Femur (tissue), 1 donor: ENCODE results near the gene YJU2.

ENCODE experiments used
- DNase-seq: peaks from one replicate; pipeline ENCODE4 v3.0.0-alpha.2; 2017

YJU2 gene

DNA sequence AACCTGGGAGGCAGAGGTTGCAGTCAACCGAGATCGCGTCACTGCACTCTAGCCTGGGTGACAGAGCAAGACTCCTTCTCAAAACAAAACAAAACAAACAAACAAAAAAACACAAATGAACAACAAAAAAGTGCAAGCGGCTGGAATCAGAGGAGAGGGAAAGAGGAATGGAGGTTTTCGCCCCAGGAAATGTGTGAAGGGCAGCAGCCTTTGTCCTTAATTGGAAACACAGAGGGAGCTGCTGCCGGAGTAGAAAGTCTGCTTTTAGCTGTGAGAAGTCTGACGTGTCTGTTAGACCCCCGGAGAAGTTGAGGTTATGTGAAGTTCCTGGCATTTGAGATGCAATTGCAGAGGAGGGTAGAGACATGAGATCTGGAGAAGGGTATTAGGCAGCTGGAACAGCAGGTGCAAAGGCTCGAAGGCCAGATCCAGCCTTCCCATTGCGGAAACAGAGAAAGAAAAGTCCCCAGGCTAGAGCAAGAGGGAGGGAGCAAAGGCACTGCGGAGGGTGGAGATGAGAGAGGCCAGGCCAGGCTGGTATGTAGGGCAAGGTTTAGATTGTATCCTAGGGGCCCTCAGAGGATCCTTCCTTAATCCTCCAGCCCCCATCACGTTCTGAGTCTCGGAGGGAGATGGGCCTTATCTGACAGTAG is 54.8 kb downstream of the YJU2 start:
- DNase-seq = no peak

DNA sequence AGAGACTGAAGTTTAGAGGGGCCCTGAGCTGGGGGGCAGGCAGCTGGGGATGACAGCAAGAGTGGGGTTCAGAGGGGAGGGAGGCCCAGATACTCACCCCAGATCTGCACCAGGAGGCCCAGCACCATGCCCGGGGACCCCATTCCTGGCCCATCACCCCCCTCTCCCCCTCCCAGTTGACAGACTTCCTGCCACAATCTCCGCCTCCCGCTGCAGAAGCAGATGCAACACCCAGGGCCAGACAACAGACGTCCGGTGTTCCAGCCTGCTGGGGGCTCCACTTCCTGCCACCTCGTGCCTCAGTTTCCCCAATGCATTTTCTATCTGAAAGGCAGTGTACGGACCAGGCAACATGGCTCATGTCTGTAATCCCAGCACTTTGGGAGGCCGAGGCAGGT is 55.4 kb downstream of the YJU2 start, which contains the start of gene TMIGD2:
Gene TMIGD2 (minus strand): TSS at position 147 of the 398 bp plus-strand sequence. CDS start 4 bp downstream, at position 143.
- no peak for DNase-seq

DNA sequence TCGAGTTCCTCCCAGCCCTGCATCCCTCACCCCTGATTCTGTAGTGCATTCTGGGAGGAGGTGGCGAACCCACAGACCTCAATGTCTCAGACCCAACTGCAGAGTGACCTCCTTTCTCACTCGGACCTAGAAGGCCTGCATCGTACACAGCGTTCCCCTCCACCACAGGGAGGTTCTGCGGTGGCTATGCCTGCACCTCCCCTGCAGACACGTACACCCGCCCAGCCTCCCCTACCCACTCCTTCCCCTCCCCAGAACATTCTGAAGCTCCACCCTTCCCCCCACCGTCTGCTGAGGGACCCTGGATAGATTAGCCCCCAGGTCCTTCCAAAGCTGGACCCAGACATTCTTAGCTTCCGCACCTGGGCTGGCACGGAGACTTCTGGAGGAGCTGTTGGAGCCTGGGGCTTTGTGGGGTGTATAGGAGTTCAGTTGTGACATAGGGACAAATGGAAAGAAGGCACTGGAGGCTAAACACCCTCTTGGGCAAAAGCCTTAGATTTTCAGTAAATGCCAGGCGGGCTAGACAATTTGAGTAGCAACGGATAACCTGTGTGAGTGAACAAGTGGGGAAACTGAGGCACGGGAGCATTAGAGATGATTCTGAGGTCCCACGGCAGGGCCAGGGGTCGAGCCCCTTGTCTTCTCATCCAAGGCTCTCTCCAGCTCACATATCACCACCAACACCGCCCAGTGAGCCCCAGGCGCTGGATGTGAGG is 57.1 kb downstream of the YJU2 start:
- no peak for DNase-seq

DNA sequence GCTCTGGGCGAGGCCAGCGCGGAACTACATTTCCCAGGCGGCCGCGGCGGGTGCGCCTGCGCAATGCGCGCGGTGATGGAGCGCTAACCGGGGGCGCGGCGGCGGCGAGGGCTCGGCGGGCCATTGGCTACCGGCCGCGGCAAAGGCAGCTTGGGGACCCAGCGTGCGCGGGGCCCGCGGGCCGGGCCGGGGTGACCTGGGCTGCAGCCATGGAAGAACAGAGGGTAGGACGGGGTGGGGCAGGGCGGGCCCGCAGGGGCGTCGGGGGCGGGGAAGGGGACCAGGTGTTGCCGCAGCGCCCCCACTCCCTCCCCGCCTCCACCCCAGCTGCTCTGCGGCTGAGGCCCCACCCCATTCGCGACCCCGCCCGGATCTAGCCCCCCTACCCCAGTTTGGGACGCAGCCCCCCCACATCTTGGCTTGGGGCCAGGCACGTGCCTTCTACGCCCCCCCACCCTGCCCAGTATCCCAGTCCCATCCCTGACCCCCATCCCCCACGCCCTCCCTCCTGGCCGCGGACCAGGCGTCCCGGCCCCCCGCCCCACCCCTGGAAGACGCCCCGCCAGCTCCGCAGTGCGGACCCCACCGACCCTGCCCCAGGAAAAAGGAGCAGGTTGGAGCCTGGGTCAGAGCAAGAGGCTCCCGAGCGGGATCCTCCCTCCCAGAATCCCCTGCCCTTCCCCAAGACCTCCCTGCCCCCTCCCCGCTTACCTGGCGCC is 57.8 kb downstream of the YJU2 start, which contains the start of gene FSD1:
Gene FSD1 (plus strand): TSS at position 61 of the 719 bp plus-strand sequence. CDS start 149 bp downstream, at position 210.
- DNase-seq = no peak

DNA sequence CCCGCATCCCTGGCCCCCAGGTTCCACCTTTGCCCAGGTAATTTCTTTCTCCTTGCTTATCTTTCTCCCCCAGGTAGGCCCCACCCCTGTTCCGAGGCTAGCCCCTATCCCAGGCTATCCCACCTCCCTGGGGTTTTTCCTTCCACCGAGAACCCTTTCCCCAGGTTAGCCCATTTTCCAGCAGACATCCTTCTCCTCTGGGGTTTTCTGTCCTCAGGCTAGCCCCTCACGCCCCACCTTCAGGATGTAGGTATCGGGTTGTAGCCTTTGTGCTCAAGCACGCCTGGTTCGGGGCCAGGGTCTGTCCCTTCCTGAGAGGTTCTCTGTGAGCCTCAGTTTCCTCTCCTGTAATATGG is 58.4 kb downstream of the YJU2 start:
- no peak for DNase-seq

DNA sequence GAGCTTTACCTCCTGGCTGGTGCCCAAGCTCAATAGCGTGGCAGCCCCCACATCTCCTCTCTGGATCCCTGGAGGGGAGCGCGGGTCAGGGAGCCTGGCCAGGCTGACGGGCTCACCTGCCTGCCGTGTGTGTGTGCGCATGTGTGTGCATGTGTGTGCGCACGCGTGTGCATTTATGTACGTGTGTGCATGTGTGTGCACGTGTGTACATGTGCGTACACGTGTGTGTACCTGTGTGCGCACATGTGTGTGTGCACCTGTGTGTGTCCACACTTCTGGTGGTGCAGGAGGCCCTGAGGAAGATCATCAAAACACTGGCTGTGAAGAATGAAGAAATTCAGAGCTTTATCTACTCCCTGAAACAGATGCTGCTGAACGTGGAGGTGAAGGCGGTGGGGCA is 58.8 kb downstream of the YJU2 start:
- no peak for DNase-seq

DNA sequence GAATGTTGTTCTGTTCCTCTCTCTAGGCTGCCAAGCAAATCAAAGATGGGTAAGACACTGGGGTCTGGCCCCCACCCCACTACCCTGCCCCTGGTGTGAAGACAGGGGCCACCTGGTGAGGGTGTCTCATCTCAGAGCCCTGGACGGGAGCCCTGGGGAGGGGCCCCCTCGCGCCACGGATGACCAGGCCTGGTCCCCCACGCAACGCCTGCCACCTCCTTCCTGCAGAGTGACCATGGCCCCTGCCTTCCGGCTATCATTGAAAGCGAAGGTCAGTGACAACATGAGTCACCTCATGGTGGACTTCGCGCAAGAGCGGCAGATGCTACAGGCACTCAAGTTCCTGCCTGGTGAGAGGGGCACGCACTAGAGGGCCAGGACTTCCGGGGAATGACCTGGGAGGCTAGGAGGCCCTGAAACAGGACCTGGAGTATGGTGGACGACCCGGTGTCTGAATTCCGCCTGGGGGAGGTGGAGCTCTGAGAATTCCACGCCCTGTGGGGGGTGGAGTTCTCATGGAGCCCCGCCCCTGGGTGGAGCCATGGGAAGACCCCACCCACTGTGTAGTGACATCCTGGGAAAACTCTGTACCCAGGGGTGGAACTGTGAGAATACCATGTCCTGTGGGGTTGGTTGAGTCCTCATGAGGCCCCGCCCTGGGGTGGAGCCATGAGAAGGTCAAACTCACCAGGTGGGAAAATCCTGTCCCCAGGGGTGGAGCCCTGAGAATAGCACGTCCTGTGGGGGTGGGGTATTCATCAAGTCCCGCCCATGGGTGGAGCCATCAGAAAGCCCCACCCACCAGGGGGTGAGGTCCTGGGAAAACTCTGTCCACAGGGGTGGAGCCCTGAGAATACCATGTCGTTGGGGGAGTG is 63.6 kb downstream of the YJU2 start:
- DNase-seq = no peak

DNA sequence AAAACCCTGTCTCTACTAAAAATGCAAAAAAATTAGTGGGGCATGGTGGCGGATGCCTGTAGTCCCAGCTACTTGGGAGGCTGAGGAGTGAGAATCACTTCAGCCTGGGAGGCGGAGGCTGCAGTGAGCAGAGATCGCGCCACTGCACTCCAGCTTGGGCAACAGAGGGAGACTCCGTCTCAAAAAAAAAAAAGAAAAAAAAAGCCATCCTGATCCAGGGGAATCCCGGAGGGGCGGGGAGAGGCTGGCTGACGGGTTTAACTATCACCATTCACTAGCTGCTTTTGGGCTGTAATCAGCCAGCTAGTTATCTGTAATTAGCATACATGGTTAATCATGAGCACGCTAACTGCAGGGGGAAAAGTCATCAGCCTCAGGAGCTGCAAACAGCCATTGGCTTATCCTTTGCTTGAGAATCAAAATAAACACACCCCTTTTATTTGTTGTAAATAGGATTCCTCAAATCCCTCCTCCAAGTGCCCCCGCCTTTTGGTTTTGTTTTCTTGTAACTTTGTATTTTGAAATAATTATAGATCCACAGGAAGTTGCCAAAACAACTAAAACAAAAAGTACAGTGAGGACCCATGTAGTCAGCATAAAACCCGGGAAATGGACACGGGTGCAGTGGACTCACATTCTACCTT is 67.1 kb downstream of the YJU2 start:
- DNase-seq = no peak

DNA sequence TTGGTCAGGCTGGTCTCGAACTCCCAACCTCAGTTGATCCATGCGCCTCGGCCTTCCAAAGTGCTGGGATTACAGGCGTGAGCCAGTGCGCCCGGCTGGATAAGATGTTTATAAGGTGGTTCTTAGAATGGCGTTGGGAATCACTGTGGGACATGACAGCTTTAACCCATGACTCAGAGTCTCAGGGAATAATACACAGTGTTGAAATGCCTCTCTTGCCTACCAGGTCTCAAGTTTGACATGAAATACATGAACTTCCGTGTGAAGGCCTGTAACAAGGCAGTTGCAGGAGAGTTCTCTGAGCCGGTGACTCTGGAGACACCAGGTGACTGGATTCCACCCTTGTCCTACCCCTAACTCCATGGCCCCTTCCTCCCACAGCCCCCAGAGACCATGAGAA is 70.1 kb downstream of the YJU2 start:
- no peak for DNase-seq

DNA sequence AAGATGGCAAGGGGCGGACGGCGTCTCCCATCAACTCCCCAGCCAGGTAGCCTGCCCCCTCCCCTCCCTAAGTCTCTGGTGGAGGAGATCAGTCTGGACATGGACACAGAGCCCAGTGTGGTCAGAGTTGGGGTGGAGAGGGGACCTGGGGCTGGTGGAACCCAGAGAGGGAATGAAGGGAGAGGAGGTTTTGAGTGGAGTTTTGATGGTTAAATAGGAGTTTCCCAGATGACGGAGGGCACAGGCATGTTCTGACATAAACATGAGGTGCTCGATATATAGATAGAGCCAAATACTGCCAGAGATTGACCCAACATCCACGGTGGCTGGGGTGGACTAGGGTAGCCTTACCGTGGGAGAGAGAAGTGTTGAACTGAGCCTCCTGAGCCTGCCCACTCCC is 71.6 kb downstream of the YJU2 start:
- no peak for DNase-seq
